ENCODE data around the gene FBXL14. TPM values are rescaled to one million over a fixed set of nuclear protein-coding genes. Genes with fewer than 3 reads are reported as not detected.

The FBXL14 gene
- total and polyA plus RNA-seq, 7 donors: 7.5 to 26.4 (median 12.2) TPM

DNA sequence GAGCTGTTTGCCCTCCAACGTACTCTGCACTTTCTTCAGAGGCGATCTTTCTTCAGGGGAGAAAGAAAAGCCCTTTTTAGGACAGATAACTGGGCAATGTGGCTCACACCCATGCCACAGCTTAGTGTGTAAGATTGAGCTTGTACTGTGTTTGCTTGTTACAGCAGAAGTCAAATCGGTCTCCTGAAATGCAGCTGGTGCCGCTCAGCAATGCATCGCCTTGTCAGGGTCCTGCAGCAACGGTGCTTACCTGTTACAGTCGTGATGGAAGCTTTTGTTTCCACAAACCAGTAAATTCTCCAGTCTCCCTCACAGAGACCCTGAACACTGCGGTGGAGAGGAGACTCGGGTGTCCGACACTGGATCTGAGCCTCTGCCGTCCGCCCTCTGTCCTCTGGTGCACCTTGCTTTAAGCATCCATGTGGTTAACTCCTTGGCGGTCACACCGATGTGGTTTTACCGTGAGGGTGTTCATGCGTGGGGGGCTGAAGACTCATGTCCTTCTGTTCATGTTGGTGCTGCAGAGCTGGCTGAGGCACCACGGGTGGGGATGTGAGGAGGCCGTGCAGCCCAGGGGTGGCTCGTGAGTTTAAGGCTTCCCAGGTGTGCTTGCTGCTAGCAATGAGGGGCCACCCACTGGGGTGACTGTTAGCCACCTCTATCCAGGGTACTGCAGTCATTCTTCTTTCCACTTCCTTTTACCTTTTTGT lies 47.3 kb downstream of the FBXL14 start:
- Histone ChIP-seq H3K27me3 (no peaks in the 10 kb centered on the region), H3K27ac (no peak overlapping the region), H3K4me1 (no peaks in the 10 kb centered on the region), H3K4me3 (no peak overlapping the region), H3K9me3 (no peaks in the 10 kb centered on the region), H3K36me3 (no peaks in the 10 kb centered on the region)
- no peak for DNase-seq
- intact Hi-C loops (cut with DNase I): no loop called here
- WGBS, 2 donors: 88% methylated on average over 19 of the region's 19 CpGs
- TF ChIP-seq POLR2A (IDR thresholded peaks at IDR 0.05) (no peak), POLR2AphosphoS5 (IDR thresholded peaks at IDR 0.05) (no peak), EP300 (IDR thresholded peaks at IDR 0.05) (no peak)
- TF ChIP-seq, protein P1, sequence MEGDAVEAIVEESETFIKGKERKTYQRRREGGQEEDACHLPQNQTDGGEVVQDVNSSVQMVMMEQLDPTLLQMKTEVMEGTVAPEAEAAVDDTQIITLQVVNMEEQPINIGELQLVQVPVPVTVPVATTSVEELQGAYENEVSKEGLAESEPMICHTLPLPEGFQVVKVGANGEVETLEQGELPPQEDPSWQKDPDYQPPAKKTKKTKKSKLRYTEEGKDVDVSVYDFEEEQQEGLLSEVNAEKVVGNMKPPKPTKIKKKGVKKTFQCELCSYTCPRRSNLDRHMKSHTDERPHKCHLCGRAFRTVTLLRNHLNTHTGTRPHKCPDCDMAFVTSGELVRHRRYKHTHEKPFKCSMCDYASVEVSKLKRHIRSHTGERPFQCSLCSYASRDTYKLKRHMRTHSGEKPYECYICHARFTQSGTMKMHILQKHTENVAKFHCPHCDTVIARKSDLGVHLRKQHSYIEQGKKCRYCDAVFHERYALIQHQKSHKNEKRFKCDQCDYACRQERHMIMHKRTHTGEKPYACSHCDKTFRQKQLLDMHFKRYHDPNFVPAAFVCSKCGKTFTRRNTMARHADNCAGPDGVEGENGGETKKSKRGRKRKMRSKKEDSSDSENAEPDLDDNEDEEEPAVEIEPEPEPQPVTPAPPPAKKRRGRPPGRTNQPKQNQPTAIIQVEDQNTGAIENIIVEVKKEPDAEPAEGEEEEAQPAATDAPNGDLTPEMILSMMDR (IDR thresholded peaks at IDR 0.05): no peak

GRCh38 chr12:1544996-1545700 lies 49.2 kb downstream of the FBXL14 start:
- DNase-seq: no peak
- no peak overlapping the region for H3K4me3 ChIP-seq

DNA sequence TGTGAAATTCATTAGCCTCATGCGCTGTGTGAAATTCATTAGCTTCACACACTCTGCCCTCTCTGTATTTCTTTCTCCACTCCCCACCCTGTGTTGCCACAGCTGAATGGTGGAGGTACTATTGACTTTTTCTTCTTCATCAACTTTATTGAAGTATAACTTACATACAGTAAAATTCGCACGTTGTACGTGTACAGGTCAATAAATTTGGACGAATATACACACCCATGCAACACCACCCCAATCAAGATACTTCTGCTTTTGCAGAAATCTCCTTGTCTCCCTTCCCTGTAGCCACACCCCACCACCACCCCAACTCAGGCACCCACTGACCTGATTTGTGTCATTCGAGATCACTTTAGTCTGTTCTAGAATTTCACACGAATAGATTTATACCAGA lies 51.8 kb downstream of the FBXL14 start:
- intact Hi-C loops (cut with DNase I): no loop called here
- no peaks in the 10 kb centered on the region for H3K36me3 ChIP-seq
- 35 to 82% methylated on average over 7 of the region's 7 CpGs for WGBS, 2 donors
- H3K4me3 ChIP-seq: no peak overlapping the region
- no peak overlapping the region for H3K27ac ChIP-seq
- DNase-seq: no peak
- H3K27me3 ChIP-seq: no peaks in the 10 kb centered on the region
- H3K4me1 ChIP-seq: no peaks in the 10 kb centered on the region
- TF ChIP-seq POLR2A (IDR thresholded peaks at IDR 0.05) (no peak), POLR2AphosphoS5 (IDR thresholded peaks at IDR 0.05) (no peak), EP300 (IDR thresholded peaks at IDR 0.05) (no peak)
- TF ChIP-seq, protein P1 (IDR thresholded peaks at IDR 0.05): no peak
- no peaks in the 10 kb centered on the region for H3K9me3 ChIP-seq

More at GRCh38 chr12:1544996-1545700, 49.2 kb downstream of the FBXL14 start:
- H3K27ac ChIP-seq: no peak overlapping the region
- H3K9me3 ChIP-seq: no peaks in the 10 kb centered on the region
- H3K4me1 ChIP-seq: no peaks in the 10 kb centered on the region
- no peaks in the 10 kb centered on the region for H3K36me3 ChIP-seq
- no peaks in the 10 kb centered on the region for H3K27me3 ChIP-seq
- intact Hi-C loops (cut with DNase I): no loop called here
- WGBS, 2 donors: 49 to 51% methylated on average over 7 of the region's 7 CpGs
- TF ChIP-seq POLR2A (IDR thresholded peaks at IDR 0.05): no peak
- TF ChIP-seq, protein P1 (IDR thresholded peaks at IDR 0.05): peak in 1 of 4 experiments; percentile 27
- TF ChIP-seq POLR2AphosphoS5 (IDR thresholded peaks at IDR 0.05): no peak

DNA sequence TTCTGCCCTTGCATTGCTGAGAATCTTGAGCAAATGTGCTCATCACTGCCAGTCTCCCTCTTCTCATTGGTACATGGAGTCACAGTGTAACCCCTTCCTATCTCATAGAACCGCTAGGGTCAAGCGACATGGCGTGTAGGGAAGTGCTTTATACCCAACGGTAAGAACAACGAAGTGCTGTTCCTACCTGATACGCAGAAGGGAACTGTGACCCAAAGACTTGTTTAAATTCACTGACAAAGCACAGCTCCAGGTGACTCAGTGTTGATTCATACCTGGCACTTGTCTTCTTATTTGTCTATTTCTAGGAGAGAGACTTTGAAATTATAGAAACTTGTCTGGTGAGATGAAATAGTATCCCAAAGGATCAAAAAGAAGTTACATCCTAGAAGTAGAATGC lies 53.7 kb downstream of the FBXL14 start:
- no peaks in the 10 kb centered on the region for H3K4me1 ChIP-seq
- TF ChIP-seq, protein P1 (IDR thresholded peaks at IDR 0.05): no peak
- TF ChIP-seq POLR2AphosphoS5 (IDR thresholded peaks at IDR 0.05): no peak
- TF ChIP-seq EP300 (IDR thresholded peaks at IDR 0.05): no peak
- intact Hi-C loops (cut with DNase I): no loop called here
- H3K9me3 ChIP-seq: no peaks in the 10 kb centered on the region
- H3K36me3 ChIP-seq: no peaks in the 10 kb centered on the region
- no peak for DNase-seq
- 90 to 92% methylated on average over 6 of the region's 6 CpGs for WGBS, 2 donors
- no peak overlapping the region for H3K27ac ChIP-seq
- no peaks in the 10 kb centered on the region for H3K27me3 ChIP-seq
- H3K4me3 ChIP-seq: no peak overlapping the region
